HepG2 (cell line): Measurements from ENCODE around the gene ABCC2. TPM values are rescaled to one million over a fixed set of nuclear protein-coding genes. Genes with fewer than 3 reads are reported as not detected.
A peak's percentile ranks its signal among the peaks of the same experiment; 100 is the strongest.

ENCODE experiments used
- CSRNP2 ChIP-seq: sonication (generic); formaldehyde crosslinking; conservative IDR thresholded peaks from 2 replicates; pipeline ENCODE4 v1.8.0; 2022; ENCODE audit warnings: low read depth, missing genetic modification reagents
- DR1 ChIP-seq: sonication (generic); formaldehyde crosslinking; IDR thresholded peaks from 2 replicates; pipeline ENCODE4 v1.8.0; 2021; ENCODE audit warnings: mild to moderate bottlenecking, missing genetic modification reagents, inconsistent platforms
- GABPA ChIP-seq, 2 experiments: IDR thresholded peaks; 2 replicates each; pipeline ENCODE4 v1.6.1; 2011 to 2016; ENCODE audit warnings: low read depth in 2 of 2, low read length in 1 of 2, missing biosample characterization in 1 of 2, missing genetic modification characterization in 1 of 2
- GZF1 ChIP-seq: sonication (generic); formaldehyde crosslinking; IDR thresholded peaks from 2 replicates; pipeline ENCODE4 v1.5.1; 2020; ENCODE audit warnings: mild to moderate bottlenecking, missing genetic modification reagents
- HMGXB4 ChIP-seq, 2 experiments: sonication (generic) in 1 of 2; formaldehyde crosslinking in 1 of 2; IDR thresholded peaks; 2 replicates each; pipeline versions ENCODE4 v1.4.0 to v1.6.1; 2018 to 2020; ENCODE audit warnings: missing genetic modification reagents in 2 of 2, borderline replicate concordance in 1 of 2, low read depth in 1 of 2, mild to moderate bottlenecking in 1 of 2, missing biosample characterization in 1 of 2
- ISL2 ChIP-seq: sonication (generic); formaldehyde crosslinking; IDR thresholded peaks from 2 replicates; pipeline ENCODE4 v1.5.0; 2020; ENCODE audit warnings: missing genetic modification reagents
- KDM3A ChIP-seq: IDR thresholded peaks from 2 replicates; pipeline ENCODE4 v1.6.1; 2018; ENCODE audit warnings: low read depth, missing compliant biosample characterization
- KDM6A ChIP-seq: IDR thresholded peaks from 2 replicates; pipeline ENCODE4 v1.6.1; 2016; ENCODE audit warnings: low read depth
- MED1 ChIP-seq: sonication (generic); formaldehyde crosslinking; IDR thresholded peaks from 2 replicates; pipeline ENCODE4 v1.4.0; 2020; ENCODE audit warnings: missing genetic modification reagents
- NFYB ChIP-seq: sonication (generic); formaldehyde crosslinking; IDR thresholded peaks from 2 replicates; pipeline ENCODE4 v1.4.0; 2020; ENCODE audit warnings: missing genetic modification reagents
- NR2F6 ChIP-seq, 2 experiments: IDR thresholded peaks; 2 replicates each; pipeline ENCODE4 v1.6.1; 2016; ENCODE audit warnings: antibody characterized with exemption in 1 of 2, mild to moderate bottlenecking in 1 of 2
- RXRB ChIP-seq: IDR thresholded peaks from 2 replicates; pipeline ENCODE4 v1.6.1; 2016; ENCODE audit warnings: borderline replicate concordance, missing genetic modification reagents, missing compliant biosample characterization
- SAP130 ChIP-seq: IDR thresholded peaks from 2 replicates; pipeline ENCODE4 v1.6.1; 2016; ENCODE audit warnings: low read depth
- TARDBP ChIP-seq: sonication (generic); formaldehyde crosslinking; IDR thresholded peaks from 2 replicates; pipeline ENCODE4 v1.8.0; 2022; ENCODE audit warnings: mild to moderate bottlenecking, missing genetic modification reagents
- TGIF2 ChIP-seq: IDR thresholded peaks from 2 replicates; pipeline ENCODE4 v1.6.1; 2016; ENCODE audit warnings: control low read depth, missing compliant biosample characterization
- THAP11 ChIP-seq: IDR thresholded peaks from 2 replicates; pipeline ENCODE4 v1.6.1; 2016; ENCODE audit warnings: missing biosample characterization, missing genetic modification reagents
- TSC22D2 ChIP-seq: sonication (generic); formaldehyde crosslinking; IDR thresholded peaks from 2 replicates; pipeline ENCODE4 v1.5.1; 2020; ENCODE audit warnings: missing genetic modification reagents, mild to moderate bottlenecking, borderline replicate concordance
- ZFX ChIP-seq: sonication (generic); formaldehyde crosslinking; IDR thresholded peaks from 2 replicates; pipeline ENCODE4 v1.4.0; 2020; ENCODE audit warnings: mild to moderate bottlenecking, low read depth, missing genetic modification reagents, moderate library complexity
- ZNF230 ChIP-seq: sonication (generic); formaldehyde crosslinking; IDR thresholded peaks from 2 replicates; pipeline ENCODE4 v1.4.0; 2020; ENCODE audit warnings: mild to moderate bottlenecking, missing genetic modification reagents
- ZNF367 ChIP-seq: sonication (generic); formaldehyde crosslinking; IDR thresholded peaks from 2 replicates; pipeline ENCODE4 v1.4.0; 2020; ENCODE audit warnings: missing genetic modification reagents, borderline replicate concordance
- ZNF431 ChIP-seq: sonication (generic); formaldehyde crosslinking; IDR thresholded peaks from 2 replicates; pipeline ENCODE4 v1.9.0; 2022; ENCODE audit warnings: missing genetic modification reagents, low read depth, mild to moderate bottlenecking, borderline replicate concordance
- ZNF484 ChIP-seq: sonication (generic); formaldehyde crosslinking; IDR thresholded peaks from 2 replicates; pipeline ENCODE4 v1.5.1; 2020; ENCODE audit warnings: mild to moderate bottlenecking, low read depth, missing genetic modification reagents, borderline replicate concordance
- ZNF570 ChIP-seq: sonication (generic); formaldehyde crosslinking; IDR thresholded peaks from 2 replicates; pipeline ENCODE4 v1.4.0; 2020; ENCODE audit warnings: mild to moderate bottlenecking, missing genetic modification reagents, borderline replicate concordance
- ZNF709 ChIP-seq: sonication (generic); formaldehyde crosslinking; IDR thresholded peaks from 2 replicates; pipeline ENCODE4 v1.5.0; 2020; ENCODE audit warnings: mild to moderate bottlenecking, missing genetic modification reagents
- ZNF781 ChIP-seq: sonication (generic); formaldehyde crosslinking; IDR thresholded peaks from 2 replicates; pipeline ENCODE4 v1.5.1; 2020; ENCODE audit warnings: borderline replicate concordance, mild to moderate bottlenecking, missing genetic modification reagents; ENCODE audit errors: not compliant biosample characterization
- polyA plus RNA-seq, 8 experiments: library from polyadenylated mRNA; depleted of rRNA in 3 of 8; stranded (reverse) in 7 of 8; unstranded in 1 of 8; fragments of >200 nt; fragmentation: Illumina TruSeq in 4 of 8; extraction: Trizol in 4 of 8; gene quantifications; 2 replicates each; pipeline versions ENCODE4 v1.2.1 to v1.2.3, GENCODE V29; 2011 to 2016; ENCODE audit warnings: low read depth in 4 of 8, missing spikeins in 1 of 8, mixed read lengths in 1 of 8; ENCODE audit not compliant: insufficient read depth in 1 of 8
- total RNA-seq, 5 experiments: library from RNA; depleted of rRNA; stranded (reverse); fragments of >200 nt; fragmentation: Illumina TruSeq; extraction: Trizol; gene quantifications; 2 replicates each; pipeline ENCODE4 v1.2.3, GENCODE V29; 2016; ENCODE audit warnings: low read depth in 1 of 5
- TF ChIP-seq, protein P1 (sequence below): IDR thresholded peaks from 2 replicates; pipeline ENCODE4 v1.6.1; 2016; ENCODE audit warnings: missing compliant biosample characterization, missing genetic modification reagents, borderline replicate concordance

The ABCC2 gene
- total and polyA plus RNA-seq, 2 of the 13 experiments (the other 11 are each of a cell fraction or from before 2014, with no cell fraction given), result 181 to 497 TPM

DNA sequence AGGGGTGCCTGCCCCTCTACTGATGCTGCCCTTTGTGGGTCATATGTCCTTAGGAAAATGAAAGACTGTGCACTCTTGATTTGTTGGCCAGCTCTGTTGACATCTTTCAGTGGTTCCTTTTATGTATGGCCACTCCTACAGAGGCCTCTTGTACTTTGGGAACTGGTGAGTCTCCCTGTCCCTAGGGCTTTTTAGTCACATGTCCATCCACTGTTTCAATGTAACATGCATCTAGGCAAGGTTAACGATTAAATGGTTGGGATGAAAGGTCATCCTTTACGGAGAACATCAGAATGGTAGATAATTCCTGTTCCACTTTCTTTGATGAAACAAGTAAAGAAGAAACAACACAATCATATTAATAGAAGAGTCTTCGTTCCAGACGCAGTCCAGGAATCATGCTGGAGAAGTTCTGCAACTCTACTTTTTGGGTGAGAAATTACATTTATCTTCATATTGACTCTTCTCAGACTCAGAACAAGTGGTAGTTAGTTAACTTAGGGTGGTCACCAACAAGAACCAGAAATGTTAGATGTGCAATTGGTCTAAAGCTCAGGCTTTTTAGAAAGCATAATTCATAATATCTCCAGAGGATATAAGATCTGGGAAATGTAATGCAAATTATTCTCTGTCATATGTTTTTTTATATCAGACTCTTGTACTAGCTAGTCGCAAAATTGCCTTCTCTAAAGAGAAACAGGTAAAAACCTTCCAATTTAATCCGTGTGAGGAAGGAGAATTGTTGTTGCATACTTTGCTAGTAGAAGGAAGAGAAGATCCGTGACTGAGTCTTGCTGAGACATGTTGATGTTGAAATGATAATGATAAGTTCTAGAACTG is at the start of gene ABCC2 (continued):
- TF ChIP-seq CSRNP2 (CRISPR knock-in tag) (no peak), ZNF484 (no peak), ZNF709 (CRISPR knock-in tag) (no peak), GABPA (IDR thresholded peaks at IDR 0.05; ENCODE audit: low read depth, low read length) (no peak), GABPA (CRISPR knock-in tag; IDR thresholded peaks at IDR 0.05; ENCODE audit: low read depth) (0 out of 2 replicates have a peak, but pooled peaks have one; percentile 46), MED1 (CRISPR knock-in tag) (peak; percentile 88), KDM3A (0 out of 2 replicates have a peak, but pooled peaks have one; percentile 23), GZF1 (CRISPR knock-in tag) (no peak), DR1 (CRISPR knock-in tag) (peak; percentile 20; the same call in 1 of the 2 replicates), RXRB (CRISPR knock-in tag) (peak; percentile 85), ZFX (CRISPR knock-in tag) (peak; percentile 55; the same call in 1 of the 2 replicates), ZNF781 (CRISPR knock-in tag) (no peak), ZNF431 (no peak), KDM6A (CRISPR knock-in tag) (peak; percentile 78), ISL2 (CRISPR knock-in tag) (peak; percentile 67), HMGXB4 (CRISPR knock-in tag; IDR thresholded peaks at IDR 0.05; ENCODE audit: borderline replicate concordance in 1 of 2, low read depth in 1 of 2) (peak in 1 of 2 experiments; percentile 14; a peak in 2 of 4 replicates), TSC22D2 (CRISPR knock-in tag) (no peak), THAP11 (CRISPR knock-in tag) (peak; percentile 66; the same call in 1 of the 2 replicates), TGIF2 (CRISPR knock-in tag) (no peak; the same call in 1 of the 2 replicates), ZNF570 (CRISPR knock-in tag) (no peak), ZNF367 (CRISPR knock-in tag) (no peak), TARDBP (peak; percentile 77), NFYB (peak; percentile 45), SAP130 (peak; percentile 97), NR2F6 (IDR thresholded peaks at IDR 0.05) (peak; percentile 83), NR2F6 (CRISPR knock-in tag; IDR thresholded peaks at IDR 0.05) (peak; percentile 90), ZNF230 (CRISPR knock-in tag) (no peak)
- TF ChIP-seq, protein P1, sequence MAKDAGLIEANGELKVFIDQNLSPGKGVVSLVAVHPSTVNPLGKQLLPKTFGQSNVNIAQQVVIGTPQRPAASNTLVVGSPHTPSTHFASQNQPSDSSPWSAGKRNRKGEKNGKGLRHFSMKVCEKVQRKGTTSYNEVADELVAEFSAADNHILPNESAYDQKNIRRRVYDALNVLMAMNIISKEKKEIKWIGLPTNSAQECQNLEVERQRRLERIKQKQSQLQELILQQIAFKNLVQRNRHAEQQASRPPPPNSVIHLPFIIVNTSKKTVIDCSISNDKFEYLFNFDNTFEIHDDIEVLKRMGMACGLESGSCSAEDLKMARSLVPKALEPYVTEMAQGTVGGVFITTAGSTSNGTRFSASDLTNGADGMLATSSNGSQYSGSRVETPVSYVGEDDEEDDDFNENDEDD (CRISPR knock-in tag), result 0 out of 2 replicates have a peak, but pooled peaks have one; percentile 26
